Stomach smooth muscle (tissue), 2 donors: ENCODE measurements around the gene CCDC106.

ENCODE experiments used
- H3K27ac ChIP-seq: one replicate; pipeline ENCODE4 v1.7.0; 2013; ENCODE audit warnings: mild to moderate bottlenecking, low read length, inconsistent platforms
- H3K27me3 ChIP-seq, 2 donors: one replicate each; pipeline ENCODE4 v1.7.0; 2013; ENCODE audit warnings: low read length in 2 of 2; ENCODE audit not compliant: insufficient read depth in 2 of 2, control insufficient read depth in 1 of 2
- H3K36me3 ChIP-seq, 2 donors: one replicate each; pipeline ENCODE4 v1.7.0; 2013; ENCODE audit warnings: low read length in 2 of 2; ENCODE audit not compliant: control insufficient read depth in 2 of 2, insufficient read depth in 2 of 2
- H3K4me1 ChIP-seq: one replicate; pipeline ENCODE4 v1.7.0; 2013; ENCODE audit warnings: low read length; ENCODE audit not compliant: control insufficient read depth, insufficient read depth
- H3K4me3 ChIP-seq, 2 donors: one replicate each; pipeline ENCODE4 v1.7.0; 2013; ENCODE audit warnings: low read length in 2 of 2
- H3K9ac ChIP-seq, 2 donors: one replicate each; pipeline ENCODE4 v1.7.0; 2013; ENCODE audit warnings: low read length in 2 of 2, mild to moderate bottlenecking in 1 of 2
- H3K9me3 ChIP-seq, 2 donors: one replicate each; pipeline ENCODE4 v1.7.0; 2013; ENCODE audit warnings: low read length in 2 of 2; ENCODE audit not compliant: control insufficient read depth in 2 of 2
- donor health status: healthy.
- donor health status: Pancreatic carcinoma.

Gene CCDC106

DNA sequence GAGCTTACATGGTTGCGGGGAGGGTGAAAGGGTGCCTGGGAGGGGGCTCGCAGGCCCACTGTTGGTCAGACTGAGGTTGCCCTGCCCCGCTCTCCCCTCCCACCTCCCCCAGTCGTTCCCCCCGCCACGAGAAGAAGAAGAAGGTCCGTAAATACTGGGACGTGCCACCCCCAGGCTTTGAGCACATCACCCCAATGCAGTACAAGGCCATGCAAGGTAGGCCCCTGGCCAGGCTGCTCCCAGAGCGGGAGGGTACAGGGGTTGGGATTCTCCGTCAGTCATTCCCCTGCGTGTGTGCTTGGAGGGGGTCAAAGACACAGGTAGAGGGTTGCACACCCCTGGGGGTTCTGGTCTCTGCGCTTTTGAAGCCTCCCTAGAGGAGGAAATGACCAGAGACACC, 12.4 kb downstream of the CCDC106 start:
- Histone ChIP-seq H3K9ac (no peak overlapping the region), H3K36me3 (peaks cover 37 to 47% of the 10 kb centered on the region in 2 donors), H3K4me3 (no peak overlapping the region), H3K9me3 (no peaks in the 10 kb centered on the region), H3K27ac (no peak overlapping the region), H3K4me1 (peaks cover 43% of the 10 kb centered on the region), H3K27me3 (no peaks in the 10 kb centered on the region)

- H3K9me3 ChIP-seq: no peaks in the 10 kb centered on the region
- H3K4me3 ChIP-seq: no peak overlapping the region
- peaks cover 38% of the 10 kb centered on the region for H3K4me1 ChIP-seq
- no peaks in the 10 kb centered on the region for H3K27me3 ChIP-seq
- no peak overlapping the region for H3K27ac ChIP-seq
- no peak overlapping the region for H3K9ac ChIP-seq
- H3K36me3 ChIP-seq: peaks cover 38 to 49% of the 10 kb centered on the region in 2 donors
Observed at GRCh38 chr19:55660991-55661390, 13.0 kb downstream of the CCDC106 start.

GRCh38 chr19:55661826-55662225, 13.8 kb downstream of the CCDC106 start:
- H3K27me3 ChIP-seq: no peaks in the 10 kb centered on the region
- H3K36me3 ChIP-seq: peaks cover 45 to 57% of the 10 kb centered on the region in 2 donors
- H3K4me1 ChIP-seq: peaks cover 29% of the 10 kb centered on the region
- no peaks in the 10 kb centered on the region for H3K9me3 ChIP-seq
- no peak overlapping the region for H3K27ac ChIP-seq
- no peak overlapping the region for H3K4me3 ChIP-seq
- H3K9ac ChIP-seq: no peak overlapping the region

DNA sequence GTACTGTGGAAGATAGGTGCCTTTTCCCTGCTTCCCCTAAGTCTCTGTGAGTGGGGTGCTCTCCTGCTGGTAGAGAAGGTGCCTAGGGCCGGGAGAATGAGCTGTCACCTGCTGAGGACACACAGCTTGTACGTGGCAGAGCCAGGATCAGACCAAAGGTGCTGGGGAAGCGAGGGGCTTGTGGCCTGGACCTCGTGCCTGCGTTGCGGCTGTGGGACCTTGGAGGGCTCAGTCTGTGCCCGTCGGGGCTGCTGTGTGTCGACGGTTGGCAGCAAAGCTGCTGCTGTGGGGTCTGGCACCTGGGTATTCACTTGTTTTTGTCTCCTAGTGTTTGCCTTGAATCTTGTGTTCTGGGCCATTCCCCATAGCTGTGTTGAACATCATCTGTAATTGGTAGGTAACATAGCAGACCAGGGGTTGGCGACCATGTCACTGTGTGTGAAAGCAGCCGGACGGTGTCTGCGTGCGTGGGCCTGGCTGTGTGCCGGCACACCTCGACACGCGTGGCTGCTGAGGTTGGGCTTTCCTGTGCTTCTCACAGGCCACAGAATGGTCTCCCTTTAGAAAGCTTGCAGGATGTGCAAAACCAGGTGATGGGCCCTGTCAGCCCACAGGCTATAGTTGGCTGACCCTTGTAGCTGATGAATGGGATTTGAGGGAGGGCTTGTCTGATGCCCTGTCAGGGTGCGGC, 16.0 kb downstream of the CCDC106 start:
- Histone ChIP-seq H3K27ac (no peak overlapping the region), H3K4me3 (no peak overlapping the region), H3K9me3 (no peaks in the 10 kb centered on the region), H3K9ac (no peak overlapping the region), H3K27me3 (no peaks in the 10 kb centered on the region), H3K4me1 (peaks cover 8% of the 10 kb centered on the region), H3K36me3 (peaks cover 57 to 72% of the 10 kb centered on the region in 2 donors)

GRCh38 chr19:55666343-55667005, 18.5 kb downstream of the CCDC106 start:
- H3K27ac ChIP-seq: no peak overlapping the region

DNA sequence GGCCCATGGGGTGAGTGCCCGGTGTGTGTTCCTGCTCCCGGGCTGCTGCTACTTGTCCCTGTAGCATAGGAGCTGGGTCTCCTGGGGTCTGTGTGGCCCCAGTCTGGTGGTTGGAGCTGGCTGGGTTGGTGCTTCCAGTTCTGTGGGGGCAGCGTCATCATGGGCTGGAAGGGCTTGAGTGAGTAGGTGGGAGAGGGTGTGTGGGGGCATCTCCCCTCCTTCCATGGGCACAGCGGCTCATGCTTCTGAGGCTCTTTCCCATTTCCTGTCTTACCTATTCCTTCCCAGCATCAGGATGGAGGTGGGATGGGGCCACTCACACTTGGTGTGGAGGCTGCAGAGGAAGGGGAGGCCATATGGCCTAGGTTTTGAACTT, 19.0 kb downstream of the CCDC106 start:
- Histone ChIP-seq H3K36me3 (peaks cover 56 to 69% of the 10 kb centered on the region in 2 donors), H3K9me3 (no peaks in the 10 kb centered on the region), H3K4me3 (no peak overlapping the region), H3K27me3 (no peaks in the 10 kb centered on the region), H3K9ac (no peak overlapping the region), H3K27ac (no peak overlapping the region), H3K4me1 (peaks cover 3% of the 10 kb centered on the region)

More at GRCh38 chr19:55666343-55667005, 18.5 kb downstream of the CCDC106 start:
- Histone ChIP-seq H3K9me3 (no peaks in the 10 kb centered on the region), H3K27me3 (no peaks in the 10 kb centered on the region), H3K36me3 (peaks cover 61 to 75% of the 10 kb centered on the region in 2 donors), H3K9ac (no peak overlapping the region), H3K4me3 (no peak overlapping the region), H3K4me1 (peaks cover 3% of the 10 kb centered on the region)

DNA sequence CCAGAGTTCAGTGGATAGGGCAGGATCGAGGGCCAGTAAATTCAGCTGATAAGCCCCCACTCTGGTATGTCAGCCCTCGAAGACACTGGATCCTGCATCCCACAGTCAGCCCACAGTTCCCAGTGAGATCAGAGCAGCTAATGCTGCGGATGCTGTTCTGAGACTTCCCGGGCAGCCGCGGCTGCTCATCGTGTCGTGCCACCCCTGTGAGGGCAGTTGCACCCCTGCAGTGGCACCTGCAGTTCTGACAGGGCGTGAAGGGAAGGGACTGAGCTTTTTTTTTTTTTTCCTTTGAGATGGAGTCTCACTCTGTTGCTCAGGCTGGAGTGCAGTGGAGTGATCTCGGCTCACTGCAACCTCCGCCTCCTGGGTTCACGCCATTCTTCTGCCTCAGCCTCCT, 19.5 kb downstream of the CCDC106 start:
- H3K9me3 ChIP-seq: no peaks in the 10 kb centered on the region

DNA sequence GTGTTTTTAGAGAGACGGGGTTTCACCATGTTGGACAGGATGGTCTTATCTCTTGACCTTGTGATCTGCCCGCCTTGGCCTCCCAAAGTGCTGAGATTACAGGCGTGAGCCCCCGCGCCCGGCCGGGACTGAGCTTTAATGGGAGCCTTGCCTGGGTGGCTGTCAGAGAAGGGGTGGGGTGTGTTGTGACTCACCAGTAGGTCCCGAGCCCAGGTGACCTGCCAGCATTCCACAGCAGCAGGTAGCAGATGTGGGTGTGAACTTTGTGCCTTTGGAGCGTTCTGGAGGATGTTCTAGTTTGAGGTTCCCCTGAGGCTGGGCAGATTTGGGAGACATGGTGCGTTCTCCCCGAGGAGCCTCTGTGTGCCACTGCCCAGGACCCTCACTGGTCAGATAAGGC, 19.9 kb downstream of the CCDC106 start:
- H3K27ac ChIP-seq: no peak overlapping the region
- no peaks in the 10 kb centered on the region for H3K9me3 ChIP-seq
- H3K4me1 ChIP-seq: peaks cover 3% of the 10 kb centered on the region
- peaks cover 49 to 65% of the 10 kb centered on the region in 2 donors for H3K36me3 ChIP-seq
- H3K27me3 ChIP-seq: no peaks in the 10 kb centered on the region
- H3K4me3 ChIP-seq: no peak overlapping the region
- no peak overlapping the region for H3K9ac ChIP-seq

More for the DNA sequence above, 19.5 kb downstream of the CCDC106 start:
- Histone ChIP-seq H3K4me1 (peaks cover 3% of the 10 kb centered on the region), H3K27me3 (no peaks in the 10 kb centered on the region), H3K27ac (no peak overlapping the region), H3K9ac (no peak overlapping the region), H3K36me3 (peaks cover 53 to 70% of the 10 kb centered on the region in 2 donors), H3K4me3 (no peak overlapping the region)

DNA sequence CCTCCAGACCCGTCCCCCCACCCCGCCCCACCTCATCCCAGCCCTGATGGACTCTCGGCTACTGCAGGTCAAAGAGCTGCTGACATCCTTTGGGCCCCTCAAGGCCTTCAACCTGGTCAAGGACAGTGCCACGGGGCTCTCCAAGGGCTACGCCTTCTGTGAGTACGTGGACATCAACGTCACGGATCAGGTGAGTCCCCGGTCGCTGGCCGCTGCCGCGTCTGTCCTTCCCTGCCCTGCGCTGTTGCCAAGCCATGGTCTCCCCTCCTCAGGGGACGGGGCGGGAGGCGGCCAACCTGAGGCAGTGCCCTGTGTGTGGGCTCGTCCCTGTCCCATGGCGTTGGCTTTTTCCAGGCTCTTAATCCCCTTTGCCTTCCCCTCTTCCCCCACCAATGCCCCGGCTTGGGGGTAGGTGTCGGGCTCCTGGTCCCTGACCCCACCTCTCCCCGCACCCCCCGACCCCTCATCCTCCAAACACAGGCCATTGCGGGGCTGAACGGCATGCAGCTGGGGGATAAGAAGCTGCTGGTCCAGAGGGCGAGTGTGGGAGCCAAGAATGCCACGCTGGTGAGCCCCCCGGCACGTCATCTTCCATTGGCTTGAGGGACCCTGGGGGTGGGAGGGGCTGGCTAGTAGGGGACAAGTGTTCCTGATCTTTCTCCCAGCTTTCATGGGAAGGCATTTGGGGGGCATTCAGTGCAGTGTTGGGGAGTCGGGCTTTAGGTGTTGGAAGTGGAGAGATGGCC, 20.8 kb downstream of the CCDC106 start:
- Histone ChIP-seq H3K9ac (no peak overlapping the region), H3K27ac (no peak overlapping the region), H3K27me3 (no peaks in the 10 kb centered on the region), H3K4me3 (no peak overlapping the region), H3K9me3 (no peaks in the 10 kb centered on the region), H3K4me1 (peaks cover 3% of the 10 kb centered on the region), H3K36me3 (peaks cover 40 to 57% of the 10 kb centered on the region in 2 donors)

DNA sequence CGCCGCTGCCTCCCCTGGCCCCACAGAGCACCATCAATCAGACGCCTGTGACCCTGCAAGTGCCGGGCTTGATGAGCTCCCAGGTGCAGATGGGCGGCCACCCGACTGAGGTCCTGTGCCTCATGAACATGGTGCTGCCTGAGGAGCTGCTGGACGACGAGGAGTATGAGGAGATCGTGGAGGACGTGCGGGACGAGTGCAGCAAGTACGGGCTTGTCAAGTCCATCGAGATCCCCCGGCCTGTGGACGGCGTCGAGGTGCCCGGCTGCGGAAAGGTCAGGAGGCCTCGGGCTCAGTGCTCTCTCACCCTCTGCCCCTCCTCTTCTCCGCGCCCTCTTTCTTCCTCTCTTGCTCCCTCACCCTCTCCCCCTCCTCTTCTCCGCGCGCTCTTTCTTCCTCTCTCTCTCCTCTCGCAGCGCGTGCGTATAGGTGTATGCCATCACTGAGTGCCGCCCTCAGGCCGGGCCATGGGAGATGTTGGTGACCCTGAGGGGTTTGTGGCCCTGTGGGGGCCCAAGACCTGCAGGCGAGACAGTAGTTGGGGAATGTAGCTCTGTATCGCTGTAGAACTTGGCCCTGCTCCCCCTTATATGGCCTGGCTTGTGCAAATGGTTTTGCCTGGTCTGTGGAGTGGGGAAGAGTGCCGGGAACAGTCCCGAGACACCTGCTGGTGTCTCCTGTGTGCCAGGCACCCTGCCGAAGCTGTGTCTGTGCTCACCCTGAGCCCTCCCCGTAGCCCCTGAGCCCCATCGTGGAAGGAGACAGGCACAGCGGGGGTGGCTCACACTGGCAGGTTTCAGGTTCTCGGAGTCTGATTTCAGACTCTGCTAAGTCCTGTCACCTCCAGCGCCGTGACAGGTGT, 21.6 kb downstream of the CCDC106 start:
- Histone ChIP-seq H3K36me3 (peaks cover 34 to 49% of the 10 kb centered on the region in 2 donors), H3K9ac (no peak overlapping the region), H3K27ac (no peak overlapping the region), H3K4me1 (peaks cover 7% of the 10 kb centered on the region), H3K9me3 (no peaks in the 10 kb centered on the region), H3K27me3 (no peaks in the 10 kb centered on the region), H3K4me3 (no peak overlapping the region)
